HepG2 (cell line): ENCODE results near the gene MADCAM1. TPM values are rescaled to one million over a fixed set of nuclear protein-coding genes. Genes with fewer than 3 reads are reported as not detected.
A peak's percentile ranks its signal among the peaks of the same experiment; 100 is the strongest.

Experiments
- ATAC-seq: fragments of 200-7000 bp; cut with Tn5 transposase; 3 replicates; pipeline ENCODE4 v1.9.1; 2020; ENCODE audit warnings: mild to moderate bottlenecking, moderate library complexity
- BruUV-seq: library from RNA; stranded (reverse); fragments of 400-500 nt; replicated peaks from 2 replicates; lab custom pipeline; 2021; lab: Mats Ljungman, UMichigan
- CTCF ChIA-PET: fragments of 300-600 bp; formaldehyde crosslinking; extraction: SDS; loops from one replicate; lab custom pipeline; 2021; ENCODE audit warnings: low total read pairs, inconsistent platforms, low intra/inter-chr PET ratio; lab: Yijun Ruan, JAX
- POLR2A ChIA-PET: fragments of 350-600 bp; sonication (Branson Sonifier 250); formaldehyde crosslinking; loops from one replicate; lab custom pipeline; 2020; ENCODE audit warnings: antibody characterized with exemption, inconsistent platforms; lab: Yijun Ruan, JAX
- DNase-seq: peaks from one replicate; pipeline ENCODE4 v3.0.0-alpha.2; 2015; ENCODE audit warnings: low spot score
- FAIRE-seq: peaks from 3 replicates; lab custom pipeline; 2011; peaks lifted over from hg19 to GRCh38; lab: Jason Lieb, UNC
- H2AFZ ChIP-seq: one replicate; pipeline ENCODE4 v1.6.1; 2011; ENCODE audit warnings: low read length, inconsistent platforms
- H3K27ac ChIP-seq: fragments of 300-600 bp; 3 replicates; pipeline ENCODE4 v1.8.0; 2011; ENCODE audit warnings: mixed run types, mild to moderate bottlenecking, mixed read lengths, low read length, inconsistent platforms; ENCODE audit not compliant: insufficient read depth; ENCODE audit errors: extremely low read length
- H3K27me3 ChIP-seq, 2 experiments: fragments of 200-600 bp in 1 of 2; 2 replicates in 1 of 2; 3 replicates in 1 of 2; pipeline versions ENCODE4 v1.6.0 to v1.8.0; 2011; ENCODE audit warnings: low read length in 2 of 2, mild to moderate bottlenecking in 2 of 2, moderate library complexity in 2 of 2, inconsistent platforms in 1 of 2; ENCODE audit not compliant: insufficient read depth in 2 of 2, control insufficient read depth in 1 of 2
- H3K36me3 ChIP-seq, 2 experiments: fragments of 200-600 bp in 1 of 2; replicated peaks in 1 of 2; 2 replicates in 1 of 2; 3 replicates in 1 of 2; pipeline versions ENCODE4 v1.5.1 to v1.8.0; 2011; ENCODE audit warnings: low read length in 2 of 2, inconsistent platforms in 1 of 2; ENCODE audit not compliant: insufficient read depth in 2 of 2, control insufficient read depth in 1 of 2
- H3K4me1 ChIP-seq: 2 replicates; pipeline ENCODE4 v1.5.1; 2012; ENCODE audit warnings: low read length, inconsistent platforms; ENCODE audit not compliant: insufficient read depth
- H3K4me2 ChIP-seq: 2 replicates; pipeline ENCODE4 v1.6.0; 2011; ENCODE audit warnings: low read depth, low read length, inconsistent platforms
- H3K4me3 ChIP-seq, 3 experiments: fragments of 200-600 bp in 1 of 3; sonication (generic), shearing (Covaris generic) in 1 of 3; replicated peaks in 1 of 3; 2 replicates each; pipeline ENCODE4 v1.5.1; 2011 to 2016; ENCODE audit warnings: low read length in 3 of 3, inconsistent platforms in 2 of 3, low read depth in 2 of 3, mild to moderate bottlenecking in 2 of 3, control low read depth in 1 of 3, mixed read lengths in 1 of 3; ENCODE audit not compliant: insufficient read depth in 1 of 3
- H3K79me2 ChIP-seq: one replicate; pipeline ENCODE4 v1.6.1; 2011; ENCODE audit warnings: low read length, inconsistent platforms; ENCODE audit not compliant: insufficient read depth
- H3K9ac ChIP-seq: 2 replicates; pipeline ENCODE4 v1.6.0; 2011; ENCODE audit warnings: mild to moderate bottlenecking, low read depth, low read length, inconsistent platforms; ENCODE audit not compliant: insufficient read depth
- H3K9me3 ChIP-seq: 2 replicates; pipeline ENCODE4 v1.5.1; 2012; ENCODE audit warnings: mild to moderate bottlenecking, low read length
- H4K20me1 ChIP-seq: 2 replicates; pipeline ENCODE4 v1.6.0; 2011; ENCODE audit warnings: inconsistent platforms, mild to moderate bottlenecking, low read length, moderate library complexity; ENCODE audit not compliant: insufficient read depth
- AGO1 ChIP-seq: fragments of 200-400 bp; formaldehyde crosslinking; IDR thresholded peaks from 2 replicates; pipeline ENCODE4 v1.6.1; 2017; ENCODE audit warnings: mild to moderate bottlenecking, low read depth, low read length, moderate library complexity; ENCODE audit not compliant: poor library complexity, severe bottlenecking
- CEBPB ChIP-seq: IDR thresholded peaks from 2 replicates; pipeline ENCODE4 v1.6.1; 2011; ENCODE audit warnings: low read depth, low read length, improper control_type of control experiment, borderline replicate concordance
- ZNF687 ChIP-seq: sonication (generic); formaldehyde crosslinking; IDR thresholded peaks from 2 replicates; pipeline ENCODE4 v1.5.1; 2020; ENCODE audit warnings: mild to moderate bottlenecking, missing genetic modification reagents, moderate library complexity
- WGBS: methylation state at CpG from one replicate; pipeline ENCODE4 v1.1.6; 2017; ENCODE audit warnings: low lambda C conversion rate; 5-methylcytosine and 5-hydroxymethylcytosine counted together
- in situ Hi-C: cut with HindIII; loops from 2 replicates; pipeline ENCODE4 v1.10.0; 2017; ENCODE audit warnings: low pct_unique_long_range_greater_than_20kb; ENCODE audit not compliant: extremely low pct_ligation_motif_present
- intact Hi-C: fragments of 100-400 bp; cut with micrococcal nuclease; formaldehyde crosslinking; loops from one replicate; pipeline ENCODE4 v1.10.0; 2022; ENCODE audit not compliant: unreplicated experiment
- polyA plus RNA-seq, 8 experiments: library from polyadenylated mRNA; depleted of rRNA in 3 of 8; stranded (reverse) in 7 of 8; unstranded in 1 of 8; fragments of >200 nt; fragmentation: Illumina TruSeq in 4 of 8; extraction: Trizol in 4 of 8; gene quantifications; 2 replicates each; pipeline versions ENCODE4 v1.2.1 to v1.2.3, GENCODE V29; 2011 to 2016; ENCODE audit warnings: low read depth in 4 of 8, missing spikeins in 1 of 8, mixed read lengths in 1 of 8; ENCODE audit not compliant: insufficient read depth in 1 of 8
- total RNA-seq, 5 experiments: library from RNA; depleted of rRNA; stranded (reverse); fragments of >200 nt; fragmentation: Illumina TruSeq; extraction: Trizol; gene quantifications; 2 replicates each; pipeline ENCODE4 v1.2.3, GENCODE V29; 2016; ENCODE audit warnings: low read depth in 1 of 5

MADCAM1 gene
- total and polyA plus RNA-seq, 2 of the 13 experiments (the other 11 are each of a cell fraction or from before 2014, with no cell fraction given) = 0.29 to 0.33 TPM

DNA sequence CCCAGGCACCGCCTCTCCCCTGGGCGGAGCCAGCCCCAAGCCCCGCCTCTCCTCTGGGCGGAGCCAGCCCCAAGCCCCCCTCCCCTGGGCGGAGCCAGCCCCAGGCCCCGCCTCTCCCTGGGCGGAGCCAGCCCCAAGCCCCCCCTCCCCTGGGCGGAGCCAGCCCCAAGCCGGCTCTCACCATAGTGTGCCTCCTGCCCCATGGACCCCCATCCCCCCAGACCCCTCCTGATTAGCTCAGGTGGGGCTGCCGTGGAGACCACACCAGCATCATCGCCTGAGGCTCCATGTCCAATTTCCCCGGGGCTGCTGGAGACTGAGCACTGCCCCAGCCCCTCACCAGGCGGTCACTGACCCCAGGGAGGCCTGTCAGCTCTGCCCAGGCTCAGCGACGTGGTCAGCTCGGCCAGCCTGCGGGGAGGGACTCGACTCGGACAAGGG lies 4.2 kb upstream of the MADCAM1 start:
- ATAC-seq = peak; percentile 11
- Histone ChIP-seq H3K4me1 (peaks cover 53% of the 10 kb centered on the region), H3K9me3 (no peaks in the 10 kb centered on the region), H3K27ac (no peak overlapping the region), H3K4me3 (peak overlapping the region in 1 of 3 experiments; percentile 50; a peak in 1 of 6 replicates), H3K36me3 (no peaks in the 10 kb centered on the region), H3K27me3 (no peaks in the 10 kb centered on the region; a peak in 1 of 5 replicates), H3K79me2 (peaks cover 3% of the 10 kb centered on the region), H3K4me2 (peak overlapping the region; percentile 60), H3K9ac (no peak overlapping the region), H2AFZ (no peak overlapping the region), H4K20me1 (no peaks in the 10 kb centered on the region)
- 19% methylated on average over 8 of the region's 19 CpGs for WGBS
- in situ Hi-C loops (no loop called here), intact Hi-C loops (no loop called here)
- FAIRE-seq = no peak
- no TSS peak for BruUV-seq
- CTCF ChIA-PET = no interaction called here
- POLR2A ChIA-PET = interaction anchor here (1.7 to 2.5 kb wide), 2 partner anchors 14 to 31 kb away, joined by 7 to 14 read pairs; no protein-coding TSS in a partner anchor
- TF ChIP-seq CEBPB = no peak
- peak; percentile 74 for TF ChIP-seq AGO1
- 0 out of 2 replicates have a peak, but pooled peaks have one; percentile 23 for TF ChIP-seq ZNF687 (CRISPR knock-in tag)
- DNase-seq = no peak
